Measurements from ENCODE around the gene NPAS3.

GRCh38 chr14:33806905-33807304 lies 868.2 kb downstream of the NPAS3 start:
- no peak for TF ChIP-seq MAFK (IDR thresholded peaks at IDR 0.05; ENCODE audit: partially characterized antibody)
- TF ChIP-seq REST (IDR thresholded peaks at IDR 0.05): no peak
- TF ChIP-seq HMGXB4 (CRISPR knock-in tag; IDR thresholded peaks at IDR 0.05; ENCODE audit: borderline replicate concordance): no peak
- no peak for TF ChIP-seq MAX (IDR thresholded peaks at IDR 0.05)
- TF ChIP-seq USF2 (IDR thresholded peaks at IDR 0.05): no peak
- TF ChIP-seq CTCF (IDR thresholded peaks at IDR 0.05): no peak
- no peak for TF ChIP-seq JUN (IDR thresholded peaks at IDR 0.05)
- no peak for TF ChIP-seq RAD21 (conservative IDR thresholded peaks at IDR 0.05 in 1 of 2, IDR thresholded peaks at IDR 0.05 in 1 of 2)
- TF ChIP-seq E2F6 (IDR thresholded peaks at IDR 0.05; ENCODE audit: borderline replicate concordance, low read depth): no peak

Data from A549 (cell line).